Activated naive CD4-positive, alpha-beta T cell treated with anti-CD3 and anti-CD28 coated beads for 36 hours (primary cell): Measurements from ENCODE around the gene FUOM. TPM values are rescaled to one million over a fixed set of nuclear protein-coding genes. Genes with fewer than 3 reads are reported as not detected.
"Not testable (repeated sequence)": the region's sequence is repeated elsewhere in the genome, so short reads cannot be mapped to it uniquely, and the experiment has no call there.

Source experiments
- CTCF ChIA-PET: fragments of 350-600 bp; sonication (Branson Sonifier 250); formaldehyde crosslinking; loops from one replicate; lab custom pipeline; 2021; ENCODE audit warnings: antibody characterized with exemption; lab: Charles Lee
- DNase-seq: peaks from one replicate; pipeline ENCODE4 v3.0.0-alpha.2; 2020
- H3K27ac Mint-ChIP-seq: one replicate; pipeline ENCODE4 v1.8.0; 2021; ENCODE audit warnings: mild to moderate bottlenecking, mixed read lengths
- H3K27me3 Mint-ChIP-seq: one replicate; pipeline ENCODE4 v1.8.0; 2021; ENCODE audit warnings: low read depth, mixed read lengths
- H3K36me3 Mint-ChIP-seq: one replicate; pipeline ENCODE4 v1.8.0; 2021; ENCODE audit warnings: low read depth, mixed read lengths
- H3K4me1 Mint-ChIP-seq: one replicate; pipeline ENCODE4 v1.8.0; 2021; ENCODE audit warnings: low read depth, mixed read lengths
- H3K4me3 Mint-ChIP-seq: one replicate; pipeline ENCODE4 v1.8.0; 2021; ENCODE audit warnings: mild to moderate bottlenecking, moderate library complexity, mixed read lengths
- H3K9me3 Mint-ChIP-seq: one replicate; pipeline ENCODE4 v1.8.0; 2021; ENCODE audit warnings: mixed read lengths
- intact Hi-C: fragments of 100-400 bp; cut with micrococcal nuclease; formaldehyde crosslinking; loops from one replicate; pipeline ENCODE4 v1.15.1; 2023
- total RNA-seq, 2 experiments: library from RNA; stranded (reverse); gene quantifications; one replicate each; pipeline ENCODE4 v1.2.3, GENCODE V29; 2021

Gene FUOM
- total RNA-seq, 2 experiments from 2014 or later: 29.9 to 34.9 TPM

- intact Hi-C loops: loop anchor here (1.0 to 10.0 kb wide), 8 partner anchors 17 to 1490 kb away; partner anchors contain the start of genes ECHS1, INPP5A, PPP2R2D and STK32C
- H3K36me3 Mint-ChIP-seq: peaks cover 24% of the 10 kb centered on the region
- H3K4me3 Mint-ChIP-seq: peak overlapping the region; percentile 96
- no peaks in the 10 kb centered on the region for H3K9me3 Mint-ChIP-seq
- H3K27ac Mint-ChIP-seq: peak overlapping the region; percentile 90
- no peaks in the 10 kb centered on the region for H3K27me3 Mint-ChIP-seq
- DNase-seq: no peak
- CTCF ChIA-PET: interaction anchor here (1.7 kb wide), 1 partner anchor 66 kb away, joined by 7 read pairs; no protein-coding TSS in a partner anchor
- peaks cover 57% of the 10 kb centered on the region for H3K4me1 Mint-ChIP-seq
Measured at GRCh38 chr10:133394801-133395221, 37.0 kb upstream of the FUOM start.

GRCh38 chr10:133394064-133394663 lies 36.3 kb upstream of the FUOM start, which contains the start of gene MTG1:
MTG1 (plus strand) TSS chr10:133394157; CDS start chr10:133394221, 64 bp downstream.
- Mint-ChIP-seq H3K9me3 (no peaks in the 10 kb centered on the region), H3K36me3 (peaks cover 21% of the 10 kb centered on the region), H3K4me3 (peak within 1 kb of the TSS; percentile 96), H3K4me1 (peaks cover 55% of the 10 kb centered on the region), H3K27me3 (no peaks in the 10 kb centered on the region), H3K27ac (peak within 1 kb of the TSS; percentile 90)
- intact Hi-C loops: loop anchor here (1.0 to 10.0 kb wide), 8 partner anchors 16 to 1489 kb away; partner anchors contain the start of genes ECHS1, INPP5A, PPP2R2D and STK32C
- CTCF ChIA-PET: interaction anchor here (1.7 kb wide), 1 partner anchor 65 kb away, joined by 7 read pairs; no protein-coding TSS in a partner anchor
- peak; percentile 94 for DNase-seq

- H3K36me3 Mint-ChIP-seq: peaks cover 18% of the 10 kb centered on the region
- intact Hi-C loops: loop anchor here (1.0 to 10.0 kb wide), 8 partner anchors 15 to 1489 kb away; partner anchors contain the start of genes ECHS1, INPP5A, PPP2R2D and STK32C
- no peaks in the 10 kb centered on the region for H3K27me3 Mint-ChIP-seq
- H3K4me3 Mint-ChIP-seq: peak overlapping the region; percentile 96
- DNase-seq: no peak
- no peaks in the 10 kb centered on the region for H3K9me3 Mint-ChIP-seq
- CTCF ChIA-PET: no interaction called here
- peaks cover 62% of the 10 kb centered on the region for H3K4me1 Mint-ChIP-seq
- H3K27ac Mint-ChIP-seq: peak overlapping the region; percentile 90
Measured at GRCh38 chr10:133393401-133394063, 35.7 kb upstream of the FUOM start.

GRCh38 chr10:133391761-133392518 lies 34.1 kb upstream of the FUOM start:
- Mint-ChIP-seq H3K4me3 (no peak overlapping the region), H3K27me3 (no peaks in the 10 kb centered on the region), H3K4me1 (peaks cover 60% of the 10 kb centered on the region), H3K9me3 (no peaks in the 10 kb centered on the region), H3K27ac (peak overlapping the region; percentile 96), H3K36me3 (peaks cover 6% of the 10 kb centered on the region)
- CTCF ChIA-PET: interaction anchor here (0.8 to 1.4 kb wide), 2 partner anchors 62 to 135 kb away, joined by 3 read pairs; no protein-coding TSS in a partner anchor
- peak; percentile 51 for DNase-seq
- intact Hi-C loops: loop anchor here (2.0 to 10.0 kb wide), 6 partner anchors 129 to 1487 kb away; partner anchors contain the start of genes INPP5A, PPP2R2D and STK32C

DNA sequence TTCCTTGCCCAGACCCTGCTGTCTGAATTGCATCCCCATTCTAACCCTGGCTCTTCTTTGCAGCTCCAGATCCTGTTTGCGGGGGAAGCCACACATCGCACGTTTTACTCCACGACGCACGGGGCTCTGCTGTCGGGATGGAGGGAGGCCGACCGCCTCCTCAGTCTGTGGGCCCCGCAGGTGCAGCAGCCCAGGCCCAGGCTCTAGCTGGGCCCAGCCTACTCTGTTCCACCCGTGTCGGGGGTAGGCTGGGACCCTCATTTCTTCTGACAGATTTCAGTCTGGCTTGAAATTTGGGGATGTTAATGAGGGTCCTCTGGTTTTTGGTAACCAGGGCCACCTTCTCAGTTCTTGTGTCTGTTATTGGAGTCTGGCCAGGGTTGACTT lies 33.4 kb upstream of the FUOM start:
- peaks cover 5% of the 10 kb centered on the region for H3K36me3 Mint-ChIP-seq
- H3K4me3 Mint-ChIP-seq: peak overlapping the region; percentile 47
- CTCF ChIA-PET: interaction anchor here (1.4 kb wide), 2 partner anchors 61 to 62 kb away, joined by 3 to 5 read pairs; no protein-coding TSS in a partner anchor
- H3K27me3 Mint-ChIP-seq: no peaks in the 10 kb centered on the region
- peaks cover 55% of the 10 kb centered on the region for H3K4me1 Mint-ChIP-seq
- intact Hi-C loops: loop anchor here (2.0 to 10.0 kb wide), 6 partner anchors 130 to 1486 kb away; partner anchors contain the start of genes INPP5A, PPP2R2D and STK32C
- no peaks in the 10 kb centered on the region for H3K9me3 Mint-ChIP-seq
- no peak for DNase-seq
- H3K27ac Mint-ChIP-seq: peak overlapping the region; percentile 96

DNA sequence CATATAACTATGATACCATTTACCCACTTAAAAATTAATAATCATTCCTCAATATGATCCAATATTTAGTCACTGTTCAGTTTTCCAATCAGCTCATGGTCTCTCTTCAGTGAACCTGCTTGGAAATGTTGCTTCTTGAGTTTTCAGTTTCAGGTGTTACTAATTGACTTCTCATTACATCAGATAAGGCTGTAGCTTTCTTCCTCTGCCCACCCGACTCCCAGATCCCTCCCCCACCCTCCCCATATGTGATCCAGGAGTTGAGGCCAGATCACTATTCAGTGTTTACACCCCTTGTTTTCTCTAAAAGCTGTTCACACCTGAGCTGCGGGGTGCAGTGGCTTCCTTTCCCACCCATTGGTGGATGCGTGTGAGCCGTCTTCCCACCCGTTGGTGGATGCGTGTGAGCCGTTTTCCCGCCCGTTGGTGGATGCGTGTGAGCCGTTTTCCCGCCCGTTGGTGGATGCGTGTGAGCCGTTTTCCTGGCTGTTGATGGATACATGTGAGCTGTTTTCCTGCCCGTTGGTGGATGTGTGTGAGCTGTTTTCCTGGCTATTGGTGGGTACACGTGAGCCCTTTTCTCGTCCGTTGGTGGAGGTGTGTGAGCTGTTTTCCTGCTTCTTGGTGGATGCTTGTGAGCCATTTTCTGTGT lies 32.9 kb upstream of the FUOM start:
- Mint-ChIP-seq H3K4me1 (peaks cover 50% of the 10 kb centered on the region), H3K27ac (peak overlapping the region; percentile 96), H3K4me3 (peak overlapping the region; percentile 63), H3K9me3 (no peaks in the 10 kb centered on the region), H3K36me3 (peaks cover 7% of the 10 kb centered on the region), H3K27me3 (no peaks in the 10 kb centered on the region)
- peak; percentile 32 for DNase-seq
- CTCF ChIA-PET: interaction anchor here (1.0 to 1.4 kb wide), 2 partner anchors 61 to 83 kb away, joined by 3 to 5 read pairs; no protein-coding TSS in a partner anchor
- intact Hi-C loops: loop anchor here (1.0 to 10.0 kb wide), 12 partner anchors 11 to 1486 kb away; partner anchors contain the start of genes ECHS1, INPP5A, PAOX and PPP2R2D

GRCh38 chr10:133388973-133389818 lies 31.4 kb upstream of the FUOM start:
- DNase-seq: peak; percentile 76
- Mint-ChIP-seq H3K9me3 (no peaks in the 10 kb centered on the region), H3K36me3 (peaks cover 2% of the 10 kb centered on the region), H3K27me3 (no peaks in the 10 kb centered on the region), H3K27ac (peak overlapping the region; percentile 96), H3K4me1 (peaks cover 40% of the 10 kb centered on the region), H3K4me3 (peak overlapping the region; percentile 63)
- CTCF ChIA-PET: no interaction called here
- intact Hi-C loops: loop anchor here (2.0 kb wide), 1 partner anchor 54 kb away; no protein-coding TSS in a partner anchor

DNA sequence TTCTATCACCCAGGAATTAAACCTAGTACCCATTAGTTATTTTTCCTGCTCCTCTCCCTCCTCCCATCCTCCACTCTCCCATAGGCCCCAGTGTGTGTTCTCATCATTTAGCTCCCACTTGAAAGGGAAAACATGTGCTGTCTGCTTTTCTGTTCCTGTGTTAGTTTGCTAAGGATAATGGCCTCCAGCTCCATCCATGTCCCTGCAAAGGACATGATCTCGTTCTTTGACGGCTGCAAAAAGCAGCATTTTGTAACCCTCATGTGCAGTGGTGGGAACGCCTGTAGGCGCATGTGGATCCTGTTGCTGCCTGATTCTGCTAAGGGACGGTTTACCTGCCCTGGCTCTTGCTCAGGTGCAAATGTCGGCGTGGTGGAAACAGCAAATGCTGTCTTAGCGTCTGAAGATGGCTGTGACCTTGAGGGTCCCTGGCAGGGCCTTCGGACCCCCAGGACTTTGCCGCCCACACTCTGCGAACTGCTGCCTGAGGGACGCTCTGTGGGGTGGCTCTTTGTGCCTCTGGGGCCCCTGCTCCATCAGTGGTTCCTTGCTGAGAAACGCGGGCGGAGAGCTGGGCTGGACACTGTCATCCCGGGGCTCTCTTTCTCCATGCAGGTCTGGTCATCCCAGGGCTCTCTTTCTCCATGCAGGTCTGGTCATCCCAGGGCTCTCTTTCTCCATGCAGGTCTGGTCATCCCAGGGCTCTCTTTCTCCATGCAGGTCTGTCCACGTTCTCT lies 30.6 kb upstream of the FUOM start:
- Mint-ChIP-seq H3K9me3 (no peaks in the 10 kb centered on the region), H3K4me3 (peak overlapping the region; percentile 63), H3K27me3 (no peaks in the 10 kb centered on the region), H3K27ac (peak overlapping the region; percentile 96), H3K4me1 (peaks cover 40% of the 10 kb centered on the region), H3K36me3 (peaks cover 2% of the 10 kb centered on the region)
- intact Hi-C loops: loop anchor here (2.0 kb wide), 1 partner anchor 54 kb away; no protein-coding TSS in a partner anchor
- DNase-seq: no peak
- CTCF ChIA-PET: interaction anchor here (0.9 kb wide), 1 partner anchor 11 kb away, joined by 3 read pairs; no protein-coding TSS in a partner anchor

DNA sequence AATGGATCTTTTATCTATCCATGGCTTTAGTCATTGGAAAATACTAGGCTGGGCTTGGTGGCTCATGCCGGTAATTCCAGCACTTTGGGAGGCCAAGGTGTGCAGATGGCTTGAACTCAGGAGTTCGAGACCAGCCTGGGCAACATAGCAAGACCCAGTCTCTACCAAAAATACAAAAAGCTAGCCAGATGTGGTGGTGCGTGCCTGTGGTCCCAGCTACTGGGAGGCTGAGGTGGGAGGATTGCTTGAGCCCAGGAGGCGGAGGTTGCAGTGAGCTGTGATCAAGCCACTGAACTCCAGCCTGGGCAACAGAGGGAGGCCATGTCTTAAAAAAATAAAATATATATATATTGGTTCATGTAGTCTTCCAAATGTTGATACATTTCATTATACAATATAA lies 29.1 kb upstream of the FUOM start:
- H3K27me3 Mint-ChIP-seq, CTCF ChIA-PET, DNase-seq, H3K36me3 Mint-ChIP-seq, H3K9me3 Mint-ChIP-seq, H3K27ac Mint-ChIP-seq, intact Hi-C loops, H3K4me3 Mint-ChIP-seq: not testable (repeated sequence)
- H3K4me1 Mint-ChIP-seq: peaks cover 35% of the 10 kb centered on the region

DNA sequence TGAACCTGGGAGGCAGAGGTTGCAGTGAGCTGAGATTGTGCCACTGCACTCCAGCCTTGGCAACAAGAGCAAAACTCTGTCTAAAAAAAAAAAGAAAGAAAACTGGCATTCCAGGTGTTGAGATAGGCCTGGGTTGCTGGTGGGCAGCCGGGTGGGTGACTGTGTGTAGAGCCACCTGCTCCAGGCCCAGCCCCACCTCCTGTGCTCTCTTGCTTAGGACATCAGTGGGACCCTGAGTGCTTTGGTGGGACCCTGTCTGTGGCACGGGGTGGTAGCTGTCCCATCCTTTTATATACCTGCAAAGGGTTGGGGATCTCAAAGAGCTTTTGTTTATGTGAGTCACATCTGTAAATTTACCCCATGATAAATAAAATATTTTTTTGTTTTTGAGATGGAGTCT lies 27.4 kb upstream of the FUOM start:
- DNase-seq: no peak
- intact Hi-C loops: no loop called here
- Mint-ChIP-seq H3K4me1 (peaks cover 19% of the 10 kb centered on the region), H3K27me3 (no peaks in the 10 kb centered on the region), H3K4me3 (no peak overlapping the region), H3K9me3 (no peaks in the 10 kb centered on the region), H3K36me3 (peaks cover 2% of the 10 kb centered on the region), H3K27ac (no peak overlapping the region)
- CTCF ChIA-PET: no interaction called here
